Measurements from ENCODE around the gene TMEM156.

Gene TMEM156

GRCh38 chr4:39025552-39026085 lies 6.6 kb downstream of the TMEM156 start:
- no peak for TF ChIP-seq CTCF (IDR thresholded peaks at IDR 0.05; ENCODE audit: low read depth, low read length, missing control alignments)
- H3K4me3 ChIP-seq (replicated peaks; ENCODE audit: low read depth, low read length) = no peak overlapping the region
- no peak for DNase-seq (ENCODE audit: extremely low read depth, low read depth)

GRCh38 chr4:39024311-39024865 lies 7.8 kb downstream of the TMEM156 start:
- TF ChIP-seq CTCF (IDR thresholded peaks at IDR 0.05; ENCODE audit: low read depth, low read length, missing control alignments) = no peak
- DNase-seq (ENCODE audit: extremely low read depth, low read depth) = no peak
- H3K4me3 ChIP-seq (replicated peaks; ENCODE audit: low read depth, low read length) = no peak overlapping the region

GRCh38 chr4:39023059-39023458 lies 9.2 kb downstream of the TMEM156 start:
- H3K4me3 ChIP-seq (replicated peaks; ENCODE audit: low read depth, low read length) = no peak overlapping the region
- DNase-seq (ENCODE audit: extremely low read depth, low read depth) = no peak
- TF ChIP-seq CTCF (IDR thresholded peaks at IDR 0.05; ENCODE audit: low read depth, low read length, missing control alignments) = no peak

- no peak for DNase-seq (ENCODE audit: extremely low read depth, low read depth)
- no peak overlapping the region for H3K4me3 ChIP-seq (replicated peaks; ENCODE audit: low read depth, low read length)
These were observed 10.0 kb downstream of the TMEM156 start for GRCh38 chr4:39022241-39022640.

GRCh38 chr4:39021631-39022030 lies 10.6 kb downstream of the TMEM156 start:
- no peak for TF ChIP-seq CTCF (IDR thresholded peaks at IDR 0.05; ENCODE audit: low read depth, low read length, missing control alignments)
- no peak for DNase-seq (ENCODE audit: extremely low read depth, low read depth)
- no peak overlapping the region for H3K4me3 ChIP-seq (replicated peaks; ENCODE audit: low read depth, low read length)

More at GRCh38 chr4:39022241-39022640, 10.0 kb downstream of the TMEM156 start:
- no peak for TF ChIP-seq CTCF (IDR thresholded peaks at IDR 0.05; ENCODE audit: low read depth, low read length, missing control alignments)

GRCh38 chr4:39020130-39020529 lies 12.1 kb downstream of the TMEM156 start:
- no peak overlapping the region for H3K4me3 ChIP-seq (replicated peaks; ENCODE audit: low read depth, low read length)
- DNase-seq (ENCODE audit: extremely low read depth, low read depth) = no peak
- TF ChIP-seq CTCF (IDR thresholded peaks at IDR 0.05; ENCODE audit: low read depth, low read length, missing control alignments) = no peak

- DNase-seq (ENCODE audit: extremely low read depth, low read depth) = no peak
- H3K4me3 ChIP-seq (replicated peaks; ENCODE audit: low read depth, low read length) = no peak overlapping the region
- no peak for TF ChIP-seq CTCF (IDR thresholded peaks at IDR 0.05; ENCODE audit: low read depth, low read length, missing control alignments)
These were observed 18.2 kb downstream of the TMEM156 start for GRCh38 chr4:39014028-39014427.
